NT2/D1 (cell line): ENCODE data around the gene ADSS1.

Experiments used
- SUZ12 ChIP-seq: IDR thresholded peaks from 2 replicates; pipeline ENCODE4 v1.6.1; 2011; ENCODE audit not compliant: insufficient read length, insufficient read depth; ENCODE audit errors: extremely low read depth
- YY1 ChIP-seq: IDR thresholded peaks from 2 replicates; pipeline ENCODE4 v1.6.1; 2011; ENCODE audit not compliant: insufficient read length, insufficient read depth
- ZNF274 ChIP-seq: IDR thresholded peaks from 2 replicates; pipeline ENCODE4 v1.6.1; 2011; ENCODE audit warnings: mild to moderate bottlenecking, low read depth, low read length

DNA sequence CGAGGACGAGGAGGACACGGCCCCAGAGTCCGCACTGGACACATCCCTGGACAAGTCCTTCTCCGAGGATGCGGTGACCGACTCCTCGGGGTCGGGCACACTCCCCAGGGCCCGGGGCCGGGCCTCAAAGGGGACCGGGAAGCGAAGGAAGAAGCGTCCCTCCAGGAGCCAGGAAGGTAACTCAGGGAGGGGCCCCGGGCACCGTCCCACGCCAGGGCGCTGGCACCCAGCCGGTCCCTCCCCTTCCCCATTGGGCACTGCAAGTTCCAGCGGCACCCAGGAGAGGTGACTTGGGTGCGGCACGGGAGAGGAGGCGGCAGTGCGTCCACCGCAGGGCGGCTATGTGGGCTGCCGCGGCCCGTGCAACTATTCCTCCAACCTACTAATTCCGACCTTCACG lies 9.3 kb upstream of the ADSS1 start:
- TF ChIP-seq ZNF274 (no peak), YY1 (no peak), SUZ12 (no peak)
